ENCODE measurements around the gene SLC29A4. TPM values are rescaled to one million over a fixed set of nuclear protein-coding genes. Genes with fewer than 3 reads are reported as not detected.

Gene SLC29A4
- total RNA-seq, 2 experiments from 2014 or later: 2.5 to 2.9 TPM

GRCh38 chr7:5296015-5296610, 13.4 kb downstream of the SLC29A4 start:
- Mint-ChIP-seq H3K4me3 (peak overlapping the region; percentile 40), H3K36me3 (ENCODE audit: low read depth) (peaks cover 3% of the 10 kb centered on the region), H3K27ac (no peak overlapping the region), H3K27me3 (peaks cover 18% of the 10 kb centered on the region), H3K9me3 (peaks cover 6% of the 10 kb centered on the region), H3K4me1 (ENCODE audit: low read depth) (peaks cover 12% of the 10 kb centered on the region)
- intact Hi-C loops (cut with micrococcal nuclease): no loop called here
- DNase-seq (peak; percentile 21), ATAC-seq (peak; percentile 12)
- TF ChIP-seq CTCF (IDR thresholded peaks at IDR 0.05): no peak
- ChIA-PET POLR2A (no interaction called here), CTCF (no interaction called here)

GRCh38 chr7:5296611-5297226, 14.0 kb downstream of the SLC29A4 start:
- peak overlapping the region; percentile 59 for H3K27ac Mint-ChIP-seq
- intact Hi-C loops (cut with micrococcal nuclease): no loop called here

GRCh38 chr7:5300366-5300765, 17.6 kb downstream of the SLC29A4 start:
- H3K4me1 Mint-ChIP-seq (ENCODE audit: low read depth): peaks cover 12% of the 10 kb centered on the region
- peaks cover 16% of the 10 kb centered on the region for H3K27me3 Mint-ChIP-seq
- ATAC-seq (no peak), DNase-seq (no peak)
- no peak overlapping the region for H3K4me3 Mint-ChIP-seq
- CTCF ChIA-PET: no interaction called here
- H3K36me3 Mint-ChIP-seq (ENCODE audit: low read depth): no peaks in the 10 kb centered on the region
- intact Hi-C loops (cut with micrococcal nuclease): no loop called here
- H3K27ac Mint-ChIP-seq: no peak overlapping the region
- POLR2A ChIA-PET: no interaction called here
- no peak for TF ChIP-seq CTCF (IDR thresholded peaks at IDR 0.05)
- H3K9me3 Mint-ChIP-seq: peaks cover 3% of the 10 kb centered on the region

More at GRCh38 chr7:5296611-5297226, 14.0 kb downstream of the SLC29A4 start:
- H3K27me3 Mint-ChIP-seq: peaks cover 18% of the 10 kb centered on the region
- POLR2A ChIA-PET: no interaction called here
- CTCF ChIA-PET: no interaction called here
- peaks cover 12% of the 10 kb centered on the region for H3K4me1 Mint-ChIP-seq (ENCODE audit: low read depth)
- H3K9me3 Mint-ChIP-seq: peaks cover 6% of the 10 kb centered on the region
- peak; percentile 83 for DNase-seq
- peak; percentile 93 for ATAC-seq
- peaks cover 3% of the 10 kb centered on the region for H3K36me3 Mint-ChIP-seq (ENCODE audit: low read depth)
- no peak for TF ChIP-seq CTCF (IDR thresholded peaks at IDR 0.05)
- H3K4me3 Mint-ChIP-seq: peak overlapping the region; percentile 77

- Mint-ChIP-seq H3K36me3 (ENCODE audit: low read depth) (no peaks in the 10 kb centered on the region), H3K27ac (no peak overlapping the region), H3K4me1 (ENCODE audit: low read depth) (peaks cover under 1% of the 10 kb centered on the region), H3K9me3 (no peaks in the 10 kb centered on the region), H3K4me3 (no peak overlapping the region), H3K27me3 (peaks cover 6% of the 10 kb centered on the region)
- ChIA-PET POLR2A (no interaction called here), CTCF (no interaction called here)
- intact Hi-C loops (cut with micrococcal nuclease): no loop called here
- no peak for TF ChIP-seq CTCF (IDR thresholded peaks at IDR 0.05)
- ATAC-seq (no peak), DNase-seq (no peak)
Observed at GRCh38 chr7:5302577-5302976, 19.8 kb downstream of the SLC29A4 start.

GRCh38 chr7:5303061-5303460, 20.3 kb downstream of the SLC29A4 start:
- Mint-ChIP-seq H3K27ac (no peak overlapping the region), H3K27me3 (peaks cover 4% of the 10 kb centered on the region), H3K4me3 (no peak overlapping the region), H3K9me3 (no peaks in the 10 kb centered on the region), H3K4me1 (ENCODE audit: low read depth) (no peaks in the 10 kb centered on the region), H3K36me3 (ENCODE audit: low read depth) (peaks cover under 1% of the 10 kb centered on the region)
- DNase-seq (no peak), ATAC-seq (no peak)
- intact Hi-C loops (cut with micrococcal nuclease): no loop called here
- no peak for TF ChIP-seq CTCF (IDR thresholded peaks at IDR 0.05)
- CTCF ChIA-PET: no interaction called here
- POLR2A ChIA-PET: no interaction called here

Measured in activated CD8-positive, alpha-beta T cell treated with anti-CD3 and anti-CD28 coated beads for 36 hours (primary cell).